Measurements from ENCODE around the gene EFNA3. TPM values are rescaled to one million over a fixed set of nuclear protein-coding genes. Genes with fewer than 3 reads are reported as not detected.

EFNA3 gene
- total and polyA plus RNA-seq, 9 of the 15 experiments (the other 6 are each of a cell fraction or from before 2014, with no cell fraction given) = 0.59 to 7.9 (median 4.7) TPM

- DNase-seq (ENCODE audit: extremely low read depth in 1 of 4, low spot score in 3 of 4) = no peak
- H3K9me3 ChIP-seq (replicated peaks; ENCODE audit: control insufficient read depth, insufficient read depth, low read depth, low read length) = no peaks in the 10 kb centered on the region
- in situ Hi-C loops (cut with MboI) (loop anchor here (5.0 to 10.0 kb wide), 2 partner anchors 75 to 502 kb away; no protein-coding TSS in a partner anchor), intact Hi-C loops (cut with micrococcal nuclease) (loop anchor here (10.0 kb wide), 1 partner anchor 502 kb away; no protein-coding TSS in a partner anchor)
- no peak overlapping the region for H3K4me3 ChIP-seq
- ChIA-PET POLR2A (no interaction called here), CTCF (ENCODE audit: low intra/inter-chr PET ratio) (interaction anchor here (2.6 to 4.1 kb wide), 2 partner anchors 74 to 75 kb away, joined by 59 read pairs; no protein-coding TSS in a partner anchor)
- H3K36me3 ChIP-seq (ENCODE audit: control insufficient read depth, insufficient read depth, low read length) = no peaks in the 10 kb centered on the region
- no peaks in the 10 kb centered on the region for H4K20me1 ChIP-seq (replicated peaks; ENCODE audit: control insufficient read depth, insufficient read depth, low read length)
- no peaks in the 10 kb centered on the region for H3K79me2 ChIP-seq (ENCODE audit: control insufficient read depth, insufficient read depth, low read length)
- H3K4me1 ChIP-seq (replicated peaks in 1 of 2; ENCODE audit: control insufficient read depth in 2 of 2, insufficient read depth in 2 of 2, low read length in 2 of 2) = peaks cover 12 to 22% of the 10 kb centered on the region in 2 experiments; a peak in 4 of 5 replicates
- no peak for ATAC-seq
- 59% methylated on average over 12 of the region's 12 CpGs for WGBS (ENCODE audit: insufficient coverage, low coverage, missing lambda C conversion rate)
- H3K27ac ChIP-seq (ENCODE audit: extremely low read depth, low read depth, low read length) = no peak overlapping the region
- no peak overlapping the region for H2AFZ ChIP-seq (ENCODE audit: low read depth, low read length)
- FAIRE-seq = no peak
- peaks cover 5% of the 10 kb centered on the region for H3K9me1 ChIP-seq (ENCODE audit: control insufficient read depth, insufficient read depth, low read length)
- no TSS peak for BruUV-seq (replicated peaks)
- H3K27me3 ChIP-seq (ENCODE audit: control insufficient read depth in 2 of 2, insufficient read depth in 2 of 2, low read length in 2 of 2) = peaks cover 0 to 3% of the 10 kb centered on the region in 2 experiments; a peak in 1 of 5 replicates
- peak overlapping the region in 1 of 2 experiments; percentile 22; a peak in 1 of 4 replicates for H3K9ac ChIP-seq (ENCODE audit: insufficient read depth in 1 of 2, low read depth in 2 of 2, low read length in 2 of 2)
- TF ChIP-seq BRD4 (IDR thresholded peaks at IDR 0.05) (no peak), HMGXB4 (CRISPR knock-in tag; IDR thresholded peaks at IDR 0.05) (no peak), BDP1 (IDR thresholded peaks at IDR 0.05; ENCODE audit: insufficient read depth, insufficient read length) (no peak), SMAD2 (IDR thresholded peaks at IDR 0.05; ENCODE audit: low read depth, low read length) (no peak), HDAC6 (IDR thresholded peaks at IDR 0.05; ENCODE audit: low read depth, low read length) (no peak), ZNF239 (CRISPR knock-in tag; IDR thresholded peaks at IDR 0.05) (no peak), IRF2 (CRISPR knock-in tag; IDR thresholded peaks at IDR 0.05) (no peak), FOXK1 (CRISPR knock-in tag; IDR thresholded peaks at IDR 0.05; ENCODE audit: borderline replicate concordance) (no peak), HOXB6 (CRISPR knock-in tag; IDR thresholded peaks at IDR 0.05; ENCODE audit: borderline replicate concordance) (no peak)
- no peak overlapping the region for H3K4me2 ChIP-seq (ENCODE audit: insufficient read depth, low read length)
Observed at GRCh38 chr1:155092641-155093040, 14.0 kb downstream of the EFNA3 start.
